GM21529 (cell line): ENCODE data around the gene OR2A2.

ENCODE experiments used
- ATAC-seq: cut with Tn5 transposase; IDR thresholded peaks from one replicate; pipeline ENCODE4 v1.9.1; 2021; ENCODE audit not compliant: unreplicated experiment

Gene OR2A2

DNA sequence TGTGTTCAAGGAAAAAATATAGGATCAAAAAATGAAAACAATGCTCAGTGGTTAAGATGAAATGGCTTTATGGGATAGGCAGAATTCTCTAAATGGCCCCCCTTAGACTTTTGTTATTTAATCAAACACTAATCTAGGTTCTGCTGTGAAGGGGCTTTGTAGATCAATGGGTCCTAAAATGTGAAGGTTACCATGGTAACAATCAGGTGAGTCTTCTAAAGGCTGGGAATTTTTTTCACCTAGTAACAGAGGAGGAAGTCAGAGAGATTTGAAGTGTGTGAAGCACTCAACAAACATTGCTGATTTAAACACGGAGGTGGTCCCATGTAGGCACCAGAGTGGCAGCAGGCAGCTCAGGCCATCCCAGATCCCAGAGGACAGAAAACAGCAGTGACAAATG is 24.7 kb downstream of the OR2A2 start:
- ATAC-seq = no peak

GRCh38 chr7:144137501-144137900 is 28.1 kb downstream of the OR2A2 start:
- no peak for ATAC-seq

DNA sequence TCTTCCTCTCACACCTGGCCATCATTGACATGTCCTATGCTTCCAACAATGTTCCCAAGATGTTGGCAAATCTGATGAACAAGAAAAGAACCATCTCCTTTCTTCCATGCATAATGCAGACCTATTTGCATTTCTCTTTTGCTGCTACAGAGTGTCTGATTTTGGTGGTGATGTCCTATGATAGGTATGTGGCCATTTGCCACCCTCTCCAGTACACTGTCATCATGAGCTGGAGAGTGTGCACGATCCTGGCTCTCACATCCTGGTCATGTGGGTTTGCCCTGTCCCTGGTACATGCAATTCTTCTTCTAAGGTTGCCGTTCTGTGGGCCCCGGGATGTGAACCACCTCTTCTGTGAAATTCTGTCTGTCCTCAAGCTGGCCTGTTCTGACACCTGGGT is 32.8 kb downstream of the OR2A2 start:
- no peak for ATAC-seq

DNA sequence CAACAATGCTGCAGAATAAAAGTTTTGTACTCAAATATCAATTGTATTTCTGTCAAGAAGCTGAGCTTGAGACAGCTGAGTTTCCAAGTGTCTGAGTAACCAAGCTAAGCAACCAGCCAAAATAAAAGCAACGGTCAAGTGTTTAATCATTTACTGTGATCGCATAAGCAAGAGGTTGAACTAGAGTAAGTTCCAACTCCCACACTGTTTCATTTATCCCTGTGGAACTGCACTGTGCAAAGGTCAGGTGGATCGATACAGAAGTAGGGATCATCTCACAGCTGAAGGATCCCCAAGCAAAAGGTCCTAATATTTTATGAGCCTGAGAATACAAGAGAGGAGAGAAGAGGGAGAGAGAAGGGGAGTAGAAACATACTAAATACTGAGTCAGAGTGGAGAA is 35.0 kb downstream of the OR2A2 start:
- ATAC-seq = no peak

DNA sequence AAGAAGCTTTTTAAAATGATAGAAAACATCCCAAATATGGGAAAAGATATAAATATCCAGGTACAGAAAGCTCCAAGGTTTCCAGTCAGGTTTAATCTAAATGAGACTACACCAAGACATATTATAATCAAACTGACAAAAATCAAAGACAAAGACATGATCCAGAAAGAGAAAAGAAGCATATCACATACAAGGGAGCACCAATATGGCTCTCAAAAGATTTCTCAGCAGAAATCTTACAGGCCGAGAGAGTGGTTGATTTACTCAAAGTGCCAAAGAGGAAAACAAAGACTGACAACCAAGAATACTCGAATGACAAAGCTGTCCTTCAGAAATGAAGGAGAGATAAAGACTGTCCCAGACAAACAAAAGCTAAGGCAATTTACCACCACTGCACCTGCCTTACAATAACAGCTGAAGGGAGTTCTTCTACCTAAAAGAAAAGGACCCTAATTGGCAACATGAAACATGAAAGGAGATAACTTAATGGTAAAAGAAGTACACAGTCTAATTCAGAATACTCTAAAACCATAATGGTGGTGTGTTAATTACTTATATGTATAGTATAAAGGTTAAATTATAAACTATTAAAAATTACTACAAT is 38.9 kb downstream of the OR2A2 start:
- ATAC-seq = no peak

DNA sequence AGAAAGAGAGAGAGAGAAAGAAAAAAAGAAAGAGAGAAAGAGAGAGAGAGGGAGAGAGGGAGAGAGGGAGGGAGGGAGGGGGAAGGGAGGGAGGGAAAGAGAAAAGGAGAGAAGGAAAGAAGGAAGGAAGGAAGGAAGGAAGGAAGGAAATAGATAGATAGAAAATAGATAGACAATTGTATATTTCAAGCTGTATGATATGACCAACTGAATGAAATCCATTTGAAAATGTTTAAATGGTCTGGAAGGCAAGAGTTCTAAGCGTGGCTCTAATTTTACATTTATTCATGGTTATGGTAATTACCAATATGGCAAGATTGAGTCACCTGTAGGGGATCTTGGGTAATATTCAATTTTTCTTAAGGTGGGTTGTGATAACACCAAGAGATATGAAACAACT is 49.5 kb downstream of the OR2A2 start:
- ATAC-seq = no peak
